ENCODE results near the gene PGA3.

GRCh38 chr11:61154528-61154927 lies 48.8 kb upstream of the PGA3 start:
- TF ChIP-seq, protein P1, sequence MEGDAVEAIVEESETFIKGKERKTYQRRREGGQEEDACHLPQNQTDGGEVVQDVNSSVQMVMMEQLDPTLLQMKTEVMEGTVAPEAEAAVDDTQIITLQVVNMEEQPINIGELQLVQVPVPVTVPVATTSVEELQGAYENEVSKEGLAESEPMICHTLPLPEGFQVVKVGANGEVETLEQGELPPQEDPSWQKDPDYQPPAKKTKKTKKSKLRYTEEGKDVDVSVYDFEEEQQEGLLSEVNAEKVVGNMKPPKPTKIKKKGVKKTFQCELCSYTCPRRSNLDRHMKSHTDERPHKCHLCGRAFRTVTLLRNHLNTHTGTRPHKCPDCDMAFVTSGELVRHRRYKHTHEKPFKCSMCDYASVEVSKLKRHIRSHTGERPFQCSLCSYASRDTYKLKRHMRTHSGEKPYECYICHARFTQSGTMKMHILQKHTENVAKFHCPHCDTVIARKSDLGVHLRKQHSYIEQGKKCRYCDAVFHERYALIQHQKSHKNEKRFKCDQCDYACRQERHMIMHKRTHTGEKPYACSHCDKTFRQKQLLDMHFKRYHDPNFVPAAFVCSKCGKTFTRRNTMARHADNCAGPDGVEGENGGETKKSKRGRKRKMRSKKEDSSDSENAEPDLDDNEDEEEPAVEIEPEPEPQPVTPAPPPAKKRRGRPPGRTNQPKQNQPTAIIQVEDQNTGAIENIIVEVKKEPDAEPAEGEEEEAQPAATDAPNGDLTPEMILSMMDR (conservative IDR thresholded peaks at IDR 0.05; ENCODE audit: low read length): no peak
- no peak for TF ChIP-seq EZH2phosphoT487 (IDR thresholded peaks at IDR 0.05; ENCODE audit: borderline replicate concordance, low read depth, low read length)

All from OCI-LY7 (cell line).